GM12878 (cell line): Measurements from ENCODE around the gene CADM2. TPM values are rescaled to one million over a fixed set of nuclear protein-coding genes. Genes with fewer than 3 reads are reported as not detected.

Experiments
- ATAC-seq: fragments of 200-7000 bp; cut with Tn5 transposase; 3 replicates; pipeline ENCODE4 v1.9.1; 2020; ENCODE audit warnings: mild to moderate bottlenecking, moderate library complexity
- BruUV-seq: library from RNA; stranded (reverse); fragments of 400-500 nt; replicated peaks from 2 replicates; lab custom pipeline; 2021; lab: Mats Ljungman, UMichigan
- CTCF ChIA-PET: fragments of 300-600 bp; sonication (Branson Sonifier 250); formaldehyde crosslinking; extraction: SDS; loops from one replicate; lab custom pipeline; 2021; ENCODE audit warnings: inconsistent platforms; lab: Yijun Ruan, JAX
- POLR2A ChIA-PET: fragments of 350-600 bp; formaldehyde crosslinking; extraction: SDS; loops from one replicate; lab custom pipeline; 2021; ENCODE audit warnings: inconsistent platforms; lab: Charles Lee
- RAD21 ChIA-PET: fragments of 300-600 bp; sonication (Branson Sonifier 250); formaldehyde crosslinking; loops from one replicate; lab custom pipeline; 2023; ENCODE audit warnings: antibody characterized with exemption; ENCODE audit not compliant: unreplicated experiment; lab: Charles Lee
- SMC1A ChIA-PET: fragments of 300-600 bp; sonication (Branson Sonifier 250); formaldehyde crosslinking; loops from one replicate; lab custom pipeline; 2023; ENCODE audit not compliant: unreplicated experiment, uncharacterized antibody; lab: Charles Lee
- DNase-seq: peaks from one replicate; pipeline ENCODE4 v3.0.0-alpha.2; 2011; ENCODE audit warnings: low read depth, low spot score
- FAIRE-seq: peaks from 3 replicates; lab custom pipeline; 2011; peaks lifted over from hg19 to GRCh38; lab: Jason Lieb, UNC
- H2AFZ ChIP-seq: 2 replicates; pipeline ENCODE4 v1.6.0; 2011; ENCODE audit warnings: low read depth, low read length, control low read depth; ENCODE audit not compliant: control insufficient read depth
- H3K27ac ChIP-seq: 2 replicates; pipeline ENCODE4 v1.5.1; 2011; ENCODE audit warnings: control low read depth; ENCODE audit not compliant: control insufficient read depth, insufficient read depth
- H3K27me3 ChIP-seq, 2 experiments: replicated peaks in 1 of 2; 2 replicates each; pipeline versions ENCODE4 v1.6.0 to v1.6.1; 2011; ENCODE audit warnings: low read length in 1 of 2; ENCODE audit not compliant: control insufficient read depth in 2 of 2, insufficient read depth in 2 of 2
- H3K36me3 ChIP-seq, 2 experiments: 2 replicates each; pipeline ENCODE4 v1.5.1; 2011; ENCODE audit warnings: low read length in 1 of 2; ENCODE audit not compliant: control insufficient read depth in 2 of 2, insufficient read depth in 2 of 2
- H3K4me1 ChIP-seq: 2 replicates; pipeline ENCODE4 v1.6.1; 2011; ENCODE audit warnings: mild to moderate bottlenecking, low read length, moderate library complexity, mixed read lengths; ENCODE audit not compliant: control insufficient read depth, insufficient read depth
- H3K4me2 ChIP-seq: 2 replicates; pipeline ENCODE4 v1.6.0; 2011; ENCODE audit warnings: control low read depth; ENCODE audit not compliant: control insufficient read depth, insufficient read depth
- H3K4me3 ChIP-seq: fragments of 200-600 bp; sonication (generic); 2 replicates; pipeline ENCODE4 v1.5.1; 2016
- H3K79me2 ChIP-seq: 2 replicates; pipeline ENCODE4 v1.6.0; 2011; ENCODE audit warnings: low read length; ENCODE audit not compliant: control insufficient read depth, insufficient read depth
- H3K9ac ChIP-seq: 2 replicates; pipeline ENCODE4 v1.8.0; 2011; ENCODE audit warnings: low read length, control low read depth, mixed read lengths; ENCODE audit not compliant: control insufficient read depth, insufficient read depth
- H3K9me3 ChIP-seq: replicated peaks from 3 replicates; pipeline ENCODE4 v1.5.1; 2011; ENCODE audit warnings: mild to moderate bottlenecking, low read length; ENCODE audit not compliant: control insufficient read depth, insufficient read depth
- H4K20me1 ChIP-seq: 2 replicates; pipeline ENCODE4 v1.6.0; 2011; ENCODE audit not compliant: control insufficient read depth, insufficient read depth
- BCL3 ChIP-seq: IDR thresholded peaks from 2 replicates; pipeline ENCODE4 v1.6.1; 2011; ENCODE audit warnings: borderline replicate concordance, low read depth, mild to moderate bottlenecking, moderate library complexity, low read length; ENCODE audit not compliant: insufficient read depth, poor library complexity, severe bottlenecking
- GABPA ChIP-seq: IDR thresholded peaks from 2 replicates; pipeline ENCODE4 v1.6.1; 2014; ENCODE audit warnings: antibody characterized with exemption, low read depth, mild to moderate bottlenecking, inconsistent platforms
- MEF2B ChIP-seq: fragments of 450-650 bp; IDR thresholded peaks from 2 replicates; pipeline ENCODE4 v1.6.1; 2018; ENCODE audit warnings: mild to moderate bottlenecking, moderate library complexity; ENCODE audit not compliant: partially characterized antibody, poor library complexity, severe bottlenecking
- PBX3 ChIP-seq: IDR thresholded peaks from 2 replicates; pipeline ENCODE4 v1.6.1; 2011; ENCODE audit warnings: mild to moderate bottlenecking, low read depth, low read length, moderate library complexity; ENCODE audit not compliant: insufficient replicate concordance
- POLR2AphosphoS5 ChIP-seq: IDR thresholded peaks from 2 replicates; pipeline ENCODE4 v1.6.1; 2011; ENCODE audit warnings: mild to moderate bottlenecking, low read length, inconsistent platforms
- RELB ChIP-seq: fragments of 450-650 bp; IDR thresholded peaks from 2 replicates; pipeline ENCODE4 v1.6.1; 2017; ENCODE audit warnings: low read depth, mild to moderate bottlenecking, moderate library complexity
- SMARCA5 ChIP-seq: fragments of 450-650 bp; IDR thresholded peaks from 2 replicates; pipeline ENCODE4 v1.6.1; 2017; ENCODE audit warnings: mild to moderate bottlenecking
- WGBS: methylation state at CpG from one replicate; pipeline ENCODE4 v1.1.6; 2016; ENCODE audit warnings: low lambda C conversion rate; ENCODE audit not compliant: insufficient replicate concordance, insufficient coverage; ENCODE audit errors: missing lambda C conversion rate; 5-methylcytosine and 5-hydroxymethylcytosine counted together
- in situ Hi-C: fragments of 300-500 bp; cut with MboI; formaldehyde crosslinking; loops from 9 replicates; pipeline ENCODE4 v1.14.3; 2018; ENCODE audit warnings: mixed read lengths
- intact Hi-C: fragments of 100-400 bp; cut with micrococcal nuclease; formaldehyde crosslinking; loops from one replicate; pipeline ENCODE4 v1.14.2; 2022; ENCODE audit not compliant: unreplicated experiment
- polyA plus RNA-seq, 11 experiments: library from polyadenylated mRNA; depleted of rRNA in 4 of 11; unstranded in 6 of 11; stranded (reverse) in 5 of 11; fragments of >200 nt; fragmentation: Nextera tagmentation in 4 of 11; fragmentation: Illumina TruSeq in 1 of 11; extraction: Ambion mirVana in 4 of 11; extraction: Trizol in 1 of 11; gene quantifications; 1 replicate in 1 of 11; 2 replicates in 10 of 11; pipeline versions ENCODE4 v1.2.1 to v1.2.3, GENCODE V29; 2011 to 2016; ENCODE audit warnings: inconsistent platforms in 2 of 11, missing spikeins in 2 of 11, low read depth in 1 of 11
- total RNA-seq, 4 experiments: library from RNA; depleted of rRNA in 3 of 4; stranded (reverse); fragments of >200 nt in 3 of 4; fragmentation: Illumina TruSeq in 1 of 4; extraction: Trizol in 1 of 4; gene quantifications; 2 replicates each; pipeline versions ENCODE4 v1.2.1 to v1.2.3, GENCODE V29; 2013 to 2021

Gene CADM2
- total and polyA plus RNA-seq, 10 of the 15 experiments (the other 5 are each of a cell fraction or from before 2014, with no cell fraction given), result 0.13 TPM; not detected in 9

- no peak for TF ChIP-seq PBX3
- TF ChIP-seq BCL3, result no peak
Measured at GRCh38 chr3:85364296-85364909, 405.6 kb downstream of the CADM2 start (continued).

GRCh38 chr3:85370341-85370740 lies 411.6 kb downstream of the CADM2 start:
- H3K4me3 ChIP-seq, result no peak overlapping the region

More at GRCh38 chr3:85370341-85370740, 411.6 kb downstream of the CADM2 start:
- Histone ChIP-seq H3K27ac (no peak overlapping the region), H3K4me2 (no peak overlapping the region), H2AFZ (no peak overlapping the region), H3K36me3 (no peaks in the 10 kb centered on the region), H3K9ac (no peak overlapping the region), H3K9me3 (no peaks in the 10 kb centered on the region), H4K20me1 (no peaks in the 10 kb centered on the region), H3K79me2 (no peaks in the 10 kb centered on the region), H3K4me1 (no peaks in the 10 kb centered on the region), H3K27me3 (no peaks in the 10 kb centered on the region)
- SMC1A ChIA-PET, result interaction anchor here (1.0 kb wide), 2 partner anchors 18 to 136 kb away, joined by 4 read pairs; no protein-coding TSS in a partner anchor
- BruUV-seq, result no TSS peak
- intact Hi-C loops, result no loop called here
- RAD21 ChIA-PET, result no interaction called here
- FAIRE-seq, result no peak
- no peak for ATAC-seq
- POLR2A ChIA-PET, result no interaction called here
- DNase-seq, result no peak
- in situ Hi-C loops, result no loop called here
- 72% methylated on average over 4 of the region's 4 CpGs for WGBS
- no peak for TF ChIP-seq POLR2AphosphoS5
- TF ChIP-seq MEF2B, result no peak
- no peak for TF ChIP-seq SMARCA5
- TF ChIP-seq GABPA, result no peak
- no peak for TF ChIP-seq BCL3
- no peak for TF ChIP-seq RELB
- CTCF ChIA-PET, result interaction anchor here (1.0 kb wide), 1 partner anchor 14 kb away, joined by 3 read pairs; no protein-coding TSS in a partner anchor
